Astrocyte (in vitro differentiated cells and primary cell): ENCODE data around the gene UBL3.

ENCODE experiments used
- CTCF ChIP-seq: IDR thresholded peaks from 2 replicates; pipeline ENCODE4 v1.5.1; 2011; ENCODE audit warnings: low read depth, mild to moderate bottlenecking, inconsistent platforms, low read length, moderate library complexity; ENCODE audit not compliant: insufficient read depth
- EZH2 ChIP-seq: IDR thresholded peaks from 2 replicates; pipeline ENCODE4 v1.6.1; 2012; ENCODE audit warnings: mild to moderate bottlenecking, low read length, inconsistent platforms; ENCODE audit not compliant: insufficient read depth

GRCh38 chr13:29718694-29719093, 131.7 kb downstream of the UBL3 start:
- no peak for TF ChIP-seq CTCF
- TF ChIP-seq EZH2, result no peak
